Rectal smooth muscle tissue (tissue), 1 donor: ENCODE measurements around the gene FJX1.
"Not testable (repeated sequence)": the region's sequence is repeated elsewhere in the genome, so short reads cannot be mapped to it uniquely, and the experiment has no call there.

Experiments
- H3K27ac ChIP-seq: one replicate; pipeline ENCODE4 v1.7.0; 2013; ENCODE audit warnings: low read depth, low read length, inconsistent platforms
- H3K27me3 ChIP-seq: one replicate; pipeline ENCODE4 v1.7.0; 2013; ENCODE audit warnings: low read length; ENCODE audit not compliant: control insufficient read depth, insufficient read depth
- H3K36me3 ChIP-seq: one replicate; pipeline ENCODE4 v1.7.0; 2013; ENCODE audit warnings: low read length; ENCODE audit not compliant: control insufficient read depth, insufficient read depth
- H3K4me1 ChIP-seq: one replicate; pipeline ENCODE4 v1.7.0; 2013; ENCODE audit warnings: low read length; ENCODE audit not compliant: control insufficient read depth, insufficient read depth
- H3K4me3 ChIP-seq: one replicate; pipeline ENCODE4 v1.7.0; 2013; ENCODE audit warnings: low read length
- H3K9ac ChIP-seq: one replicate; pipeline ENCODE4 v1.7.0; 2013; ENCODE audit warnings: low read length

Gene FJX1

DNA sequence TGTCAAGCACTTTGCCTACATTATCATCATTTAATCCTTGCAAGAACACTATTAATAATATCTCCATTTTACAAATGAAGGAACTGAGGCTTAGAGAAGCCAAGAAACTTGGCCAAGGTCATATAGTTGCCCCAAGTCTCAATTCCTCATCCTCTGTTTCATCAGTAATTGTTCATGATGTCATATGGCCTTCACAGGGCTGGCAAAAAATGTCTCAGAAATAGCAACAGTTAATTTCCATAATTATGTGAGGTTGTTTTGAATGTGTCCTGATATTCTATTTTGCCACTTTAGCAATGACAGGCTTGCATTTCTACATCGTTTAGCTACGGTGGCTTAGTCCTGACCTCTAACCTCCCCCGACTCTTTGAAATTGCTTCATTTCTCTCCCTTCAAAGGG lies 23.7 kb downstream of the FJX1 start:
- Histone ChIP-seq H3K27ac (no peak overlapping the region), H3K9ac (no peak overlapping the region)

GRCh38 chr11:35647421-35648093 lies 29.3 kb downstream of the FJX1 start:
- no peak overlapping the region for H3K4me3 ChIP-seq
- no peak overlapping the region for H3K9ac ChIP-seq
- no peaks in the 10 kb centered on the region for H3K27me3 ChIP-seq
- no peaks in the 10 kb centered on the region for H3K4me1 ChIP-seq
- no peak overlapping the region for H3K27ac ChIP-seq
- no peaks in the 10 kb centered on the region for H3K36me3 ChIP-seq

More for the DNA sequence above, 23.7 kb downstream of the FJX1 start:
- Histone ChIP-seq H3K36me3 (no peaks in the 10 kb centered on the region), H3K4me1 (no peaks in the 10 kb centered on the region), H3K27me3 (no peaks in the 10 kb centered on the region), H3K4me3 (no peak overlapping the region)

- H3K4me3 ChIP-seq = no peak overlapping the region
- H3K9ac ChIP-seq = no peak overlapping the region
Observed at GRCh38 chr11:35650006-35650405, 31.7 kb downstream of the FJX1 start.

GRCh38 chr11:35650467-35650866 lies 32.2 kb downstream of the FJX1 start:
- Histone ChIP-seq H3K4me1 (no peaks in the 10 kb centered on the region), H3K4me3 (no peak overlapping the region), H3K36me3 (no peaks in the 10 kb centered on the region), H3K9ac (no peak overlapping the region), H3K27me3 (no peaks in the 10 kb centered on the region), H3K27ac (no peak overlapping the region)

More at GRCh38 chr11:35650006-35650405, 31.7 kb downstream of the FJX1 start:
- no peaks in the 10 kb centered on the region for H3K36me3 ChIP-seq
- no peaks in the 10 kb centered on the region for H3K27me3 ChIP-seq
- no peaks in the 10 kb centered on the region for H3K4me1 ChIP-seq
- no peak overlapping the region for H3K27ac ChIP-seq

DNA sequence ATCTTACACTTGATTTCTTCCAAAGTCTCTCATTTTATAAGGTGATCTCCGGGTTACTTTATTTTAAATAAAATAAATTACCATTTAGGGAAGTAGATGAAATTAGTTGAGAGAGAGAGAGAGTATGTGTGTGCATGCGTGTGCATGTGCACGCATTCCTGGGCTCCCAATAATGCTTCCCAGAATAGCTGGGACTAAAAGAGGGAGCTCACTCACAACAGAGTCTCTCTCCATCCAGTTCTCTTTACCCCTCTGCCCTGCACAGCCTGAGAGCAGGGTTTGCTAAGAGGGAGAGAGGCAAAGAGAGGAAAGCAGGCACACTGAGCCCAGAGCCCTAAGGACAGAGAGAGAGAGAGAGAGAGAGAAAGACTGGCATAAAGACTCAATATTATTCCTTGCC lies 33.0 kb downstream of the FJX1 start:
- H3K27me3 ChIP-seq = no peaks in the 10 kb centered on the region
- H3K4me1 ChIP-seq = no peaks in the 10 kb centered on the region
- no peak overlapping the region for H3K4me3 ChIP-seq
- H3K27ac ChIP-seq = no peak overlapping the region
- no peaks in the 10 kb centered on the region for H3K36me3 ChIP-seq
- no peak overlapping the region for H3K9ac ChIP-seq

DNA sequence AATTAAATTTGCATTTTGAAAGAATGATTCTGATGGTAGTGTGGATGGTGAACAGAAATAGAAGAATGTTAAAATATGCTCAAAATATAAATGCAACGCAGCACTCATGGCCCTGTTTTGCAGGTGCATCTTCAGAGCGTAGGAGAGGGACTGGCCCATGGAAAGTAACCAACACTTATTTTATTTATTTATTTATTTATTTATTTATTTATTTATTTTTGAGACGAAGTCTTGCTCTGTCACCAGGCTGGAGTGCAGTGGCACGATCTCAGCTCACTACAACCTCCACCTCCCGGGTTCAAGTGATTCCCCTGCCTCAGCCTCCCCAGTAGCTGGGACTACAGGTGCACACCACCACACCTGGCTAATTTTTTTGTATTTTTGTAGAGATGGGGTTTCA lies 34.5 kb downstream of the FJX1 start:
- H3K9ac ChIP-seq, H3K27ac ChIP-seq, H3K4me1 ChIP-seq, H3K4me3 ChIP-seq, H3K36me3 ChIP-seq, H3K27me3 ChIP-seq: not testable (repeated sequence)

DNA sequence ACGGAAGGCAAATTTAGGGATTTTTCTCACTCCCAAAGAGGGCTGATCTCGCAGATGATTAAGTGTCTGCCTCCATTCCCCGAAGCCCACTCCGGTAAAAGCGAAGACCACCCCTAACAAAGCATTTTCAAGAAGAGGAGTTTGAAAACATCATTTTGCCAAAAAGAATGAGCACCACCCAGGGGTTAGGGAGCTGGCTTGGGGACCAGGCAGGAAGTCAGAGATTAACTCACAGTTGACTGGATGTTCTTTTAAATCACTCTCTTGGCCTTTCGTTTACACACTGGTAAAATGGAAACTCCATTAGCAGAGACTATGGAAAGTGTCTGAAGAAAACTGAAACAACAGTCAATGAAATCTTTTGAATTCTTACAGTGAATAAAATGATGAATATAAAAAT lies 36.5 kb downstream of the FJX1 start:
- Histone ChIP-seq H3K4me3 (no peak overlapping the region), H3K27me3 (no peaks in the 10 kb centered on the region), H3K27ac (no peak overlapping the region), H3K4me1 (no peaks in the 10 kb centered on the region), H3K9ac (no peak overlapping the region), H3K36me3 (no peaks in the 10 kb centered on the region)

- H3K27me3 ChIP-seq = no peaks in the 10 kb centered on the region
- no peak overlapping the region for H3K4me3 ChIP-seq
- H3K27ac ChIP-seq = no peak overlapping the region
- H3K4me1 ChIP-seq = no peaks in the 10 kb centered on the region
- H3K36me3 ChIP-seq = no peaks in the 10 kb centered on the region
- H3K9ac ChIP-seq = no peak overlapping the region
Observed at GRCh38 chr11:35655254-35655653, 37.0 kb downstream of the FJX1 start.

- Histone ChIP-seq H3K27me3 (no peaks in the 10 kb centered on the region), H3K27ac (no peak overlapping the region), H3K4me3 (no peak overlapping the region), H3K36me3 (no peaks in the 10 kb centered on the region), H3K4me1 (no peaks in the 10 kb centered on the region), H3K9ac (no peak overlapping the region)
Observed at GRCh38 chr11:35655856-35656255, 37.6 kb downstream of the FJX1 start.

- Histone ChIP-seq H3K27me3 (no peaks in the 10 kb centered on the region), H3K36me3 (no peaks in the 10 kb centered on the region), H3K9ac (no peak overlapping the region), H3K4me3 (no peak overlapping the region), H3K27ac (no peak overlapping the region), H3K4me1 (no peaks in the 10 kb centered on the region)
Observed at GRCh38 chr11:35658020-35658948, 40.0 kb downstream of the FJX1 start.

DNA sequence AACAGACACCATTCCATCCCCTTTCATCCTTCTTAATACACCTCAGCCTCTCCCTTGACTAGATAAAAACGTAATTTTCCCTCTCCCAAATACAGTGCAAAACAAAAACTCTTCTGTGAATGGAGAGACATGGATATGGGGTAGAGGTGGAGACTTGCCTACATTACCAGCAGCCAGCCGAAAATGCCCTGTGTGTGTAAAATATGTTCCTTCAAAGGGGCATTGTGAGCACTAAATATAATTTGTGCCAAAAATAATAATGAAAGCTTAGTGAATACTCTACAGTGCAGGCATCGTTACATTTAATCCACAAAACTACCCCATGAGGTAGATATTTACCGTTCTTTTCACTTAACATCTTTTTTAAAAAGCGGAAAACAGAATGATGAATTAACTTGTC lies 43.3 kb downstream of the FJX1 start:
- peak overlapping the region; percentile 99 for H3K4me3 ChIP-seq
- H3K36me3 ChIP-seq = no peaks in the 10 kb centered on the region
- H3K27me3 ChIP-seq = no peaks in the 10 kb centered on the region
- H3K9ac ChIP-seq = no peak overlapping the region
- peak overlapping the region; percentile 89 for H3K27ac ChIP-seq
- peaks cover 6% of the 10 kb centered on the region for H3K4me1 ChIP-seq

- Histone ChIP-seq H3K4me1 (peaks cover 6% of the 10 kb centered on the region), H3K9ac (peak overlapping the region; percentile 88), H3K27ac (peak overlapping the region; percentile 89), H3K4me3 (peak overlapping the region; percentile 99), H3K36me3 (no peaks in the 10 kb centered on the region), H3K27me3 (no peaks in the 10 kb centered on the region)
Observed at GRCh38 chr11:35662061-35662648, 43.9 kb downstream of the FJX1 start.
